Pons (tissue), 1 donor: ENCODE measurements around the gene DPRX.
A peak's percentile ranks its signal among the peaks of the same experiment; 100 is the strongest.

Experiments
- DNase-seq: peaks from one replicate; pipeline ENCODE4 v3.0.0-alpha.2; 2016; ENCODE audit warnings: low spot score

Gene DPRX, protein sequence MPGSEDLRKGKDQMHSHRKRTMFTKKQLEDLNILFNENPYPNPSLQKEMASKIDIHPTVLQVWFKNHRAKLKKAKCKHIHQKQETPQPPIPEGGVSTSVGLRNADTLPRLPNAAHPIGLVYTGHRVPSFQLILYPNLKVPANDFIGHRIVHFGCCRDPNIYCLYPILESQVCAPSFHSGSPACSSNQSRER

DNA sequence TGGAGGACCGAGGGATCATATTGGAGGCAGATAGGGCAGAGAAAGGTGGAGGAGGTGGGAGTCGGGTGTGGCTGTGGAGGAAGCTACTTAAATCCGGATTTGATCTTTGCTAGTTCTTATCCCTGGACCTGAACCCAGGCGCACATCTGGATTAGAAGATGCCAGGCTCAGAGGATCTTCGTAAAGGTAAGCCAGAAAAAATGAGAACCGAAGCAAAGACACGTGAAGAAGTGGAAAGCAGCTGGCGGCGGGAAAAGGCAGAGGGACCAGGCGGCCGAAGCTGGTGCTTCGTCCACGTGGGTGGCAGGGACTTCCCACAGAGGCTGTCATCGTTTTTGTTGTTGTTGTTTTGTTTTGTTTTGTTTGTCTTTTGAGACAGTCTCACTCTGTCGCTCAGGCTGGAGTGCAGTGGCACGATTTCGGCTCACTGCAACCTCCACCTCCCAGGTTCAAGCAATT is at the start of gene DPRX:
DPRX (plus strand) TSS at position 51 of the 459 bp plus-strand sequence; CDS start at position 159, 108 bp downstream.
- DNase-seq: no peak

DNA sequence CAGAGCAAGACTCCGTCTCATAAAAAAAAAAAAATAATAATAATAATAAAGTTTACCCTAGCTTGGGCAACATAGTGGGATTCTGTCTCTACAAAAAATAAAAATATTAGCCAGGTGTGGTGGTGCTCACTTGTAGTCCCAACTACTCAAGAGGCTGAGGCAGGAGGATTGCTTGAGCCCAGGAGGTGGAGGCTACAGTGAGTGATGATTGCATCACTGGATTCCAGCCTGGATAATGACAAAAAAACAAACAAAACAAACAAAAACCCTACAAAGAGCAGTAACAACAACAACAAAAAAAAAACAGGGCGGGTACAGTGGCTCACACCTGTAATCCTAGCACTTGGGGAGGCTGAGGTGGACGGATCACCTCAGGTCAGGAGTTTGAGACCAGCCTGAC is 48.6 kb upstream of the DPRX start:
- DNase-seq: no peak

DNA sequence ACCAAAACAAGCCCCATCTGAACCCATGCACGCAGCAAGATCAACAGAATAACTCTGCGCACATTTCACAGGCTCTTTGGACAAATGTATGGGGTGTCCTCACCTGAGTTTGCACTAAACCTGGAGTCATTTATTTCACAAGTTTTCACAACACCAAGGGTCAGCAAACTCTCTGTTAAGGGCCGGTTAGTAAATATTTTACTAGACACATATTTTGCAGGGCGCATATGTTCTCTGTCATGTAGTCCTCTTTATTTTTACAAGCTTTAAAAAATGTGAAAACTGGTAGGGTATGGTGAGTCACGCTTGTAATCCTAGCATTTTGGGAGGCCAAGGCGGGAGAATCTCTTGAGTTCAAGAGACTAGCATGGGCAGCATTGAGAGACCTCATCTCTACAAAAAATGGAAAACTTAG is 45.5 kb upstream of the DPRX start:
- no peak for DNase-seq

DNA sequence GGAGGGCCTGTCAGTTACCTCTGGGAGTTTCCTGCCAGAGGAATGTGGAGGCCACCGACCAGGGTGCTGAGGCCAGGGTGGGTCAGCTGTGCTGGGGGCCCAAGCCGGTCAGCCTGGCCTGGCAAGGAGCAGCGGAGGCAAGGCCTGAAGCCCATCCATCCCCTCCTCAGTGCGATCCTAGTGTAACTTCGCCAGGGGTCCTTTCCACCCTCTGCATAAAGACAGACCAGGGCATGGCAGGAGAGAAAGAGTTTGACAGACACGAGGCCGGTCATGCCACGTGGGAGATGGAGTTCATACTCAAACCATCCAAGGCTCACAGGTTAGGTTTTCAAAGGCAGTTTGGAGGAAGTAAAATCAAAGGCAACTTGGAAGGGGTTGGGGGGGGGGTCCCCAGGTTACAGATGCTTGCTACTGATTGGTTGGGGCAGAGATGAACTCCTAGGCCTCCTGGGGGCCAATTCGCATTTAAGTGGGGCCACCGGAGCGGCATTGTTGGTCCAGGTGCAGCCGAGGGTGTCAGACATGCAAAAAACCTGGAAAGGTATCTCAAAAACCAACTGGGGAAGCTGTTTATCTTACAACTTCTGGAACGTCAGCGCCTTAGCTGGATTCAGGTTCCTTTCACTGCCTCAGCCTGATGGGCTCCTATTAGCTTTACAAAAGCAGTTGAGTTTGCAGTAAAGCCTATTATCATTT is 36.8 kb upstream of the DPRX start:
- DNase-seq: no peak

DNA sequence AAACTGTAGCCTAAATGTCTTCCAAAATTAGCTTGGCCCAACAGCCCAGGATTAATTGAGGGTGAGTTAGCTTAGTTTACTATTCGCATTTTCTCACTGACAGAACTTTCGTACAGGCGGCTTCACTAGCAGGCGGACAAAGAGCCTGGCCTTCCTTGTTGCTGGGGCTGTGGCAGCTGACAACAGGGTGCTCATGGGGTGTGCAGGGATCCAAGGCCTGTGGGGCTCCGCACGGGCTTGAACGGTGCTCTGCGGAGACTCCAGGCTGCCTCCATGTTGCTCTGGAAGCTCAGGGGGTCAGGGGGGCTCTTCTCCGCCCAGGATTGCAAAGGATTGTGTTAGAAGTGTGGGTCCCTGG is 36.3 kb upstream of the DPRX start:
- no peak for DNase-seq

- DNase-seq: no peak
Measured at GRCh38 chr19:53596056-53596455, 35.7 kb upstream of the DPRX start.

- no peak for DNase-seq
Measured at GRCh38 chr19:53597023-53597422, 34.8 kb upstream of the DPRX start.

DNA sequence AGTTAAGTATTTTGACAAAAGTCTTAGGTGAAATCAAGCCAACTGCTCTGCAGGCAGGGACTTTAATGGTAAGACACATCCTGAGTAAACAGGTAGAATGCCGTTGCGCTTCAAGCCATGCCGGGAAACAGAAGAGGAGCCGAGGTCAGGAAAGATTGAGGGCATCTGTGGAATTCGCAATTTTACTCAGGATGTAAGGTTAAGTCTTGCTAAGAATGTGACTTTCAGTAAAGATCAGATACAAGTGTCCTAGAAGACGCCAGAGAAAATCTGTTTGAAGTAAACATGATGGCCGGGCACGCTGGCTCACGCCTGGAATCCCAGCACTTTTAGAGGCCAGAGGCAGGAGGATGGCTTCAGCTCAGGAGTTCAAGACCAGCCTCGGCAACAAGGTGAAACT is 33.4 kb upstream of the DPRX start:
- DNase-seq: no peak

GRCh38 chr19:53600217-53600616 is 31.6 kb upstream of the DPRX start:
- DNase-seq: no peak

- no peak for DNase-seq
Measured at GRCh38 chr19:53606031-53606430, 25.8 kb upstream of the DPRX start.

DNA sequence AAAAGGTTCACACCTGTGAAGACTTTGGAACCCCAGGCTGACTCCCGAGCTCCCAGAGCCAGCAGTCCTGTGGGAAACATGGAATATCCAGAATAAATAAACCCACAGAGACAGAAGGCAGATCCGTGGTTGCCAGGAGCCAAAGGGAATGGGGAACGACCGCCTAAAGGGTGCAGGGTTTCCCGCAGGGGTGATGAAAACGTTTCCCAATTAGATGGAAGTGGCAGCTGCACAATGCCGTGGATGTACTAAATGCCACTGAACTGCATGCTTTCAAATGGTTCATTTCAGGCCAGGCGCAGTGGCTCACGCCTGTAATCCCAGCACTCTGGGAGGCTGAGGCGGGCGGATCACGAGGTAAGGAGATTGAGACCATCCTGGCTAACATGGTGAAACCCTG is 23.4 kb upstream of the DPRX start:
- no peak for DNase-seq

GRCh38 chr19:53612762-53613526 is 18.9 kb upstream of the DPRX start:
- no peak for DNase-seq

DNA sequence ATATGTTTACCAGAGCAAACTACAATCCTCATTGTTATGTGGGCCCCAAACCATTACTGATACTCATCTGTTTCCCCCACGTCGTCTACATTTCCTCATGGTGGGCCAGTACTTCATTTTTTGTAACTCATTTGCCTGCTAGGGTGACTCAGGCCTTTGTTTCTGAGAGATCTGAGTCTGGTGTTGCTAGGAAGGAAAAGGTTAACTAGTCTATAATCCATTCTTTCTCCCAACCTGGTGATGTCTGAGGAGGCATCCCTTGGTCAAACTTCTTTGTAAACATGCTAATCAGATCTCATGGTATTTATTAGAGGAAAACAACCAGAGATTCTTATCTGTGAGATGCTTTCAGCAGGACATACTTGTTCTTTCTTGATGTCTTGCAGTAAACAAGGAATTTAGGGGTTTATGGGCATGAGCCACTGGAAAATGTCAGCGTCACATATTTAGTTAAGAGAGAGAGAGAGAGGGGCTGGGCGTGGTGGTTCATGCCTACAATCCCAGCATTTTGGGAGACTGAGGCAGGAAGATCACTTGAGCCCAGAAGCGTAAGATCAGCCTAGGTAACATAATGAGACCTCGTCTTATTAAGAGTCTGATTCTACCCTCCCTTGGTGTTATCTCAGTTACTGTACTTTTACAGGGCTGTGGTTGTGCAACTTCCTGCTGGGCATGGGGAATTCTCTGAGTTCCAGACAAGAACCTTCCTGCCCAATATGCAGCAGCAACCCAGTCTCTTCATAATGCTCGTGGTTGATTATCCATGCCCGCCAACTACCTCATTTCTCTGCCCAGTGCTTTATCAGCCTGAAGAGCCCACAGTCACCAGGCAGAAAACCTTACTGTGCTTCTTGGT is 9.7 kb upstream of the DPRX start:
- peak; percentile 1 for DNase-seq

DNA sequence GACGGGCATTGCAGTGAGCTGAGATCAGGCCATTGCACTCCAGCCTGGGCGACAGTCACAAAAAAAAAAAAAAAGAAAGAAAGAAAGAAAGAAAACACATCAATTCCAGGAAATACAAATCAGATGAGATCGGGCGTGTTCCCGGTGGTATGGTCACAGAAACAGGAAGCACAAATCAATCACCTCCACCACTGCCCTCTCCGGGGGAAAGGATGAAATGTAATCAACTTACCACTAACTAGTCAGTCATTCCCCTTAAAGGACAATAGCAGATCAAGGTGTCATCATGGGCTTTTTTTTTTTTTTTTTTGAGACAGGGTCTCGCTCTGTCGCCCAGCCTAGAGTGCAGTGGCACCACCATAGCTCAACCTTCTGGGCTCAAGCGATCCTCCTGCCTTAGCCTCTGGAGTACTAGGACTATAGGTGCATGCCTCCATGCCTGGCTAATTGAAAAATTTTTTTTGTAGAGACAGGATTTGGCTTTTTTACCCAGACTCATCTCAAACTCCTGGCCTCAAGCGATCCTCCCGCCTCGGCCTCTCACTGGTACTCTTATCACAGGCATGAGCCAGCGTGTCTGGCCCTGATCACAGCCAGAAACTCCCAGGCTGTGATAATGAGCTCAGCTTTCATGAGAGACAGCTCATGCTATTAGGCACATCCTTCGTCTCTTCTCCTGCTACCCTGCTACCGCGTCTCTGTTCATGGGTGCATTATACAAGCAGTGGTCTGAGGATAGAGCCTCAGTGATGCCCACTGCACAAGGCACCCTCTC is 6.8 kb upstream of the DPRX start:
- DNase-seq: no peak

GRCh38 chr19:53626486-53626885 is 5.3 kb upstream of the DPRX start:
- DNase-seq: no peak

DNA sequence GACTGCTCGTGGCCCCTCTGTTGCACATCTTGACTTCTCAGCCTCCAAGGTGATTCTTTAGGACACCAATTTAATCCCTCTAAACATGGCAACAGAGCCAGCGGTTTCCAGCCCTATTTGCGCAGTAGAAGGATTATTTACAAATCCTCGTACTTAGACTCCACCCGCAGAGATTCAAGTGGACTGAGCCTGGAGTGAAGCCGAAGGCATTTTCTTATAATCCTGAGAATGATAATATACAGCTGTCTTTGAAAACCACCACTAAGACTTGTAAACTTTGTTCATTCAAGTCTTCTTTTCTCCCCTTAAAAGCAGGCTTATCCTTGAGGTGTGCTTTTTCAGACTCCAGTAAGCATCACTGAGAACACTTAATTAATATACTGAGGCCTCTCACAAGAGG is 4.8 kb upstream of the DPRX start:
- no peak for DNase-seq

DNA sequence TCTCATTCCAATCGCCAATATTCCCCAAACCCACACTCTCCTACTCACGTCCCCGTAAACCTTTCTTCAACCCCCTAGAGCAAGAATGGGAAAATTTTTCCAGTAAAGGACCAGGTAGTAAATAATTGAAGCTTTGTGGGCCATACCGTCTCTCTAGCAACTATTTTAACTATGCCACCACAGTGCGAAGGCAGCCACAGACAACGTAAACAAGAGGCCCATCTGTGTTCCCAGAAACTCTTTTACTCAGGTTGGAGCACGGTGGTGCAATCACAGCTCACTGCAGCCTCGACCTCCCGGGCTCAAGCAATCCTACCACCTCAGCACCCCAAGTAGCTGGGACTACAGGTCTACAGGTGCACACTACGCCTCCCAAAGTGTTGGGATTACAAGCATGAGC is 3.0 kb downstream of the DPRX start:
- DNase-seq: no peak

DNA sequence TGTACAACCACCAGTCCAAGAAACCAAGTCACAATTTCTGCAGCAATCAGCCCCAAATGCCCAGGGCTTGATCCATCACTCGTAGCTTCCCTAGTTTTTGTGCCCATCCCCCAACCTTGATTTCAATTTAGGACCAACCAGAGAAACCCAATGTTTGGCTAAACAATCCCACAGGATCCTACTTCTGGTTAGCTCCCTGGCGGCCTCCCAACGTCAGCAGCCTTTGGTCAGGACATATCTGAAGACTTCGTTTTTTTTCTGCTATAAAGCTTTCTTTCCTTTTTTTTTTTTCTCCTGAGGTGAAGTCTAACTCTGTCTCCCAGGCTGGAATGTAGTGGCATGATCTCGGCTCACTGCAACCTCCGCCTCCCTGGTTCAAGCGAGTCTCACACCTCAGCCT is 7.7 kb downstream of the DPRX start:
- DNase-seq: no peak

GRCh38 chr19:53642381-53643099 is 10.7 kb downstream of the DPRX start:
- DNase-seq: no peak

GRCh38 chr19:53644061-53644816 is 12.4 kb downstream of the DPRX start:
- DNase-seq: no peak
